ENCODE data around the gene CYSLTR2. TPM values are rescaled to one million over a fixed set of nuclear protein-coding genes. Genes with fewer than 3 reads are reported as not detected.

The CYSLTR2 gene
- total RNA-seq, 1 experiment from 2014 or later = not detected

DNA sequence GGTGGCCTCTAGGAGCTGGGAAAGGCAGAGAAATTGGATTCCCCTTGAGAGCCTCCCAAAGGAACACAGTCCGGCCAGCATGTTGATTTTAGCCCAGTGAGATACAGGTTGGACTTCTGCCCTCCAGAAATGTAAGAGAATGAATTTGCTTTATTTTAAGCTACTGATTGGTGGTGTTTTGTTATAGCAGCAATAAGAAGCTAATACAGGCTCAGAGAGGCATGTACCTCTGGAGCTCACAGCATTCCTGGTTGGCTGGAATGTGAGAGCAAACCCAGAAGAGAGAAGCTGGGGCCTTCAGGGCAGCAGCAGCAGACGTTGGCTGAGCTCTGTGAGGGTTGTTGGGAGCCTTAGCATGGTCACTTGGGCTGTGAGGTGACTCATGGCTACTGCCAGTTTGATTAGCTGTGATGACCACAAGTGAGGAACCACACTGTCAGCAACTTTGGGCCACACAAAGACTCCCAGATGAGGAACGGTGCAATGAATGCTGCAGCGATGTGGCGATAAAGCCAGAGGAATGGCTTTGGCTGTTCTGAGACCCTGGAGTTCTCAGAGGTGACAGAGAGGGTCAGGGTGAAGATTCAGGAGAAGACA, 80.1 kb downstream of the CYSLTR2 start:
- DNase-seq (ENCODE audit: low read depth, low spot score) = no peak
- H3K4me3 ChIP-seq (ENCODE audit: low read depth in 2 of 2, low read length in 2 of 2) = no peak overlapping the region
- no peaks in the 10 kb centered on the region for H3K36me3 ChIP-seq (ENCODE audit: control insufficient read depth, insufficient read depth, low read length)
- no peaks in the 10 kb centered on the region for H3K9me3 ChIP-seq (ENCODE audit: control insufficient read depth, insufficient read depth, low read depth, low read length)
- H3K27ac ChIP-seq (ENCODE audit: low read length) = no peak overlapping the region
- no peaks in the 10 kb centered on the region for H3K27me3 ChIP-seq (ENCODE audit: control insufficient read depth, insufficient read depth, low read length)
- POLR2A ChIA-PET = no interaction called here
- H3K4me1 ChIP-seq (ENCODE audit: control insufficient read depth, insufficient read depth, low read length) = no peaks in the 10 kb centered on the region
- no peak for ATAC-seq
- CTCF ChIA-PET = no interaction called here
- no TSS peak for BruUV-seq (replicated peaks)
- in situ Hi-C loops (cut with HindIII; ENCODE audit: low pct_unique_long_range_greater_than_20kb, low sequenced_read_pairs) (no loop called here), intact Hi-C loops (cut with micrococcal nuclease; ENCODE audit: unreplicated experiment) (no loop called here)
- TF ChIP-seq POLR2AphosphoS5 (IDR thresholded peaks at IDR 0.05; ENCODE audit: low read depth, low read length) = no peak
- no peak for TF ChIP-seq SIN3A (IDR thresholded peaks at IDR 0.05; ENCODE audit: borderline replicate concordance, insufficient read depth, low read depth, low read length)
- TF ChIP-seq, protein P1, sequence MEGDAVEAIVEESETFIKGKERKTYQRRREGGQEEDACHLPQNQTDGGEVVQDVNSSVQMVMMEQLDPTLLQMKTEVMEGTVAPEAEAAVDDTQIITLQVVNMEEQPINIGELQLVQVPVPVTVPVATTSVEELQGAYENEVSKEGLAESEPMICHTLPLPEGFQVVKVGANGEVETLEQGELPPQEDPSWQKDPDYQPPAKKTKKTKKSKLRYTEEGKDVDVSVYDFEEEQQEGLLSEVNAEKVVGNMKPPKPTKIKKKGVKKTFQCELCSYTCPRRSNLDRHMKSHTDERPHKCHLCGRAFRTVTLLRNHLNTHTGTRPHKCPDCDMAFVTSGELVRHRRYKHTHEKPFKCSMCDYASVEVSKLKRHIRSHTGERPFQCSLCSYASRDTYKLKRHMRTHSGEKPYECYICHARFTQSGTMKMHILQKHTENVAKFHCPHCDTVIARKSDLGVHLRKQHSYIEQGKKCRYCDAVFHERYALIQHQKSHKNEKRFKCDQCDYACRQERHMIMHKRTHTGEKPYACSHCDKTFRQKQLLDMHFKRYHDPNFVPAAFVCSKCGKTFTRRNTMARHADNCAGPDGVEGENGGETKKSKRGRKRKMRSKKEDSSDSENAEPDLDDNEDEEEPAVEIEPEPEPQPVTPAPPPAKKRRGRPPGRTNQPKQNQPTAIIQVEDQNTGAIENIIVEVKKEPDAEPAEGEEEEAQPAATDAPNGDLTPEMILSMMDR (IDR thresholded peaks at IDR 0.05) = no peak
- TF ChIP-seq, protein P2, sequence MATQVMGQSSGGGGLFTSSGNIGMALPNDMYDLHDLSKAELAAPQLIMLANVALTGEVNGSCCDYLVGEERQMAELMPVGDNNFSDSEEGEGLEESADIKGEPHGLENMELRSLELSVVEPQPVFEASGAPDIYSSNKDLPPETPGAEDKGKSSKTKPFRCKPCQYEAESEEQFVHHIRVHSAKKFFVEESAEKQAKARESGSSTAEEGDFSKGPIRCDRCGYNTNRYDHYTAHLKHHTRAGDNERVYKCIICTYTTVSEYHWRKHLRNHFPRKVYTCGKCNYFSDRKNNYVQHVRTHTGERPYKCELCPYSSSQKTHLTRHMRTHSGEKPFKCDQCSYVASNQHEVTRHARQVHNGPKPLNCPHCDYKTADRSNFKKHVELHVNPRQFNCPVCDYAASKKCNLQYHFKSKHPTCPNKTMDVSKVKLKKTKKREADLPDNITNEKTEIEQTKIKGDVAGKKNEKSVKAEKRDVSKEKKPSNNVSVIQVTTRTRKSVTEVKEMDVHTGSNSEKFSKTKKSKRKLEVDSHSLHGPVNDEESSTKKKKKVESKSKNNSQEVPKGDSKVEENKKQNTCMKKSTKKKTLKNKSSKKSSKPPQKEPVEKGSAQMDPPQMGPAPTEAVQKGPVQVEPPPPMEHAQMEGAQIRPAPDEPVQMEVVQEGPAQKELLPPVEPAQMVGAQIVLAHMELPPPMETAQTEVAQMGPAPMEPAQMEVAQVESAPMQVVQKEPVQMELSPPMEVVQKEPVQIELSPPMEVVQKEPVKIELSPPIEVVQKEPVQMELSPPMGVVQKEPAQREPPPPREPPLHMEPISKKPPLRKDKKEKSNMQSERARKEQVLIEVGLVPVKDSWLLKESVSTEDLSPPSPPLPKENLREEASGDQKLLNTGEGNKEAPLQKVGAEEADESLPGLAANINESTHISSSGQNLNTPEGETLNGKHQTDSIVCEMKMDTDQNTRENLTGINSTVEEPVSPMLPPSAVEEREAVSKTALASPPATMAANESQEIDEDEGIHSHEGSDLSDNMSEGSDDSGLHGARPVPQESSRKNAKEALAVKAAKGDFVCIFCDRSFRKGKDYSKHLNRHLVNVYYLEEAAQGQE (IDR thresholded peaks at IDR 0.05; ENCODE audit: insufficient read depth in 1 of 2, low read depth in 2 of 2, low read length in 1 of 2) = no peak
- TF ChIP-seq TCF7L2 (IDR thresholded peaks at IDR 0.05; ENCODE audit: low read depth, low read length) = no peak

- in situ Hi-C loops (cut with HindIII; ENCODE audit: low pct_unique_long_range_greater_than_20kb, low sequenced_read_pairs) = no loop called here
- ChIA-PET CTCF (no interaction called here), POLR2A (no interaction called here)
- no peak for DNase-seq (ENCODE audit: low read depth, low spot score)
- H3K4me1 ChIP-seq (ENCODE audit: control insufficient read depth, insufficient read depth, low read length) = no peaks in the 10 kb centered on the region
- intact Hi-C loops (cut with micrococcal nuclease; ENCODE audit: unreplicated experiment) = no loop called here
- no peaks in the 10 kb centered on the region for H3K36me3 ChIP-seq (ENCODE audit: control insufficient read depth, insufficient read depth, low read length)
- ATAC-seq = no peak
- TF ChIP-seq POLR2AphosphoS5 (IDR thresholded peaks at IDR 0.05; ENCODE audit: low read depth, low read length) = no peak
- no peaks in the 10 kb centered on the region for H3K9me3 ChIP-seq (ENCODE audit: control insufficient read depth, insufficient read depth, low read depth, low read length)
- no peak overlapping the region for H3K4me3 ChIP-seq (ENCODE audit: low read depth in 2 of 2, low read length in 2 of 2)
- no TSS peak for BruUV-seq (replicated peaks)
- no peak overlapping the region for H3K27ac ChIP-seq (ENCODE audit: low read length)
- H3K27me3 ChIP-seq (ENCODE audit: control insufficient read depth, insufficient read depth, low read length) = no peaks in the 10 kb centered on the region
These were observed 81.8 kb downstream of the CYSLTR2 start for GRCh38 chr13:48735571-48735970.

GRCh38 chr13:48737689-48738088, 84.0 kb downstream of the CYSLTR2 start:
- Histone ChIP-seq H3K27ac (ENCODE audit: low read length) (no peak overlapping the region), H3K9me3 (ENCODE audit: control insufficient read depth, insufficient read depth, low read depth, low read length) (no peaks in the 10 kb centered on the region), H3K27me3 (ENCODE audit: control insufficient read depth, insufficient read depth, low read length) (no peaks in the 10 kb centered on the region), H3K36me3 (ENCODE audit: control insufficient read depth, insufficient read depth, low read length) (no peaks in the 10 kb centered on the region), H3K4me3 (ENCODE audit: low read depth in 2 of 2, low read length in 2 of 2) (no peak overlapping the region), H3K4me1 (ENCODE audit: control insufficient read depth, insufficient read depth, low read length) (no peaks in the 10 kb centered on the region)
- in situ Hi-C loops (cut with HindIII; ENCODE audit: low pct_unique_long_range_greater_than_20kb, low sequenced_read_pairs) = no loop called here
- DNase-seq (ENCODE audit: low read depth, low spot score) = no peak
- ATAC-seq = no peak
- intact Hi-C loops (cut with micrococcal nuclease; ENCODE audit: unreplicated experiment) = no loop called here
- BruUV-seq (replicated peaks) = no TSS peak
- ChIA-PET CTCF (no interaction called here), POLR2A (no interaction called here)
- TF ChIP-seq, protein P1 (IDR thresholded peaks at IDR 0.05) = no peak
- TF ChIP-seq, protein P2 (IDR thresholded peaks at IDR 0.05; ENCODE audit: insufficient read depth in 1 of 2, low read depth in 2 of 2, low read length in 1 of 2) = no peak
- TF ChIP-seq SIN3A (IDR thresholded peaks at IDR 0.05; ENCODE audit: borderline replicate concordance, insufficient read depth, low read depth, low read length) (no peak), TCF7L2 (IDR thresholded peaks at IDR 0.05; ENCODE audit: low read depth, low read length) (no peak), POLR2AphosphoS5 (IDR thresholded peaks at IDR 0.05; ENCODE audit: low read depth, low read length) (no peak)
